A549 (cell line): Measurements from ENCODE around the gene SSNA1.

Experiments used
- HOXB5 ChIP-seq: fragments of 250-450 bp; sonication (Bioruptor Pico); IDR thresholded peaks from 2 replicates; pipeline ENCODE4 v1.5.0; 2020; ENCODE audit warnings: mild to moderate bottlenecking, moderate library complexity
- POLR2A ChIP-seq: IDR thresholded peaks from 2 replicates; pipeline ENCODE4 v1.6.1; 2012; ENCODE audit warnings: mild to moderate bottlenecking, low read length
- RAD21 ChIP-seq, 2 experiments: fragments of >200 bp in 1 of 2; sonication (Bioruptor Twin) in 1 of 2; formaldehyde crosslinking in 1 of 2; IDR thresholded peaks in 1 of 2; conservative IDR thresholded peaks in 1 of 2; 2 replicates in 1 of 2; 3 replicates in 1 of 2; pipeline ENCODE4 v1.6.1; 2012 to 2018; ENCODE audit warnings: inconsistent platforms in 1 of 2
- TF ChIP-seq, protein P1 (sequence below): fragments of >200 bp; sonication (Bioruptor Twin); formaldehyde crosslinking; IDR thresholded peaks from 3 replicates; pipeline ENCODE4 v1.5.1; 2016

DNA sequence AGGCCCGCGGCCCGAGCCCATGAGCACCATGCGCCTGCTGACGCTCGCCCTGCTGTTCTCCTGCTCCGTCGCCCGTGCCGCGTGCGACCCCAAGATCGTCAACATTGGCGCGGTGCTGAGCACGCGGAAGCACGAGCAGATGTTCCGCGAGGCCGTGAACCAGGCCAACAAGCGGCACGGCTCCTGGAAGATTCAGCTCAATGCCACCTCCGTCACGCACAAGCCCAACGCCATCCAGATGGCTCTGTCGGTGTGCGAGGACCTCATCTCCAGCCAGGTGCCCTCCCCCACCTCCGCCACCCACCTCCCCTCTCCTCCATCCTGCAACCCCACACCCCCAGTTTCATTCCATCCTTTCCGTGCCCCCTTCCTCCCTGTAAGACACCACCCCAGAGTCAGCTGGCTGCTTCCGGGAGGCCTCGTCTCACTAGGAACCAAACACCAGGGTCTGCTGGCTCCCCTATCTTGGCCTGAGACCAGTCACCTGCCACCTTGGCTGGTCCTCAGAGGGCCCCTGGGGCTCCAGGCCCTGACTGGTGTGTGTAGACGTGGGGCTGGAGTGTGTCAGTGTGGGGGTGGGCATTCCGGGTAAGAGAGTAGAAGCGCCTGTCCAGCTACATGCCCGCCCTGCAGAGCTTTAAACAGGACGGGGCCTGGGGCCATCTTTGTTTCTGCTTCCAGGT lies 48.9 kb upstream of the SSNA1 start:
- TF ChIP-seq HOXB5 (CRISPR knock-in tag), result no peak
- TF ChIP-seq, protein P1, sequence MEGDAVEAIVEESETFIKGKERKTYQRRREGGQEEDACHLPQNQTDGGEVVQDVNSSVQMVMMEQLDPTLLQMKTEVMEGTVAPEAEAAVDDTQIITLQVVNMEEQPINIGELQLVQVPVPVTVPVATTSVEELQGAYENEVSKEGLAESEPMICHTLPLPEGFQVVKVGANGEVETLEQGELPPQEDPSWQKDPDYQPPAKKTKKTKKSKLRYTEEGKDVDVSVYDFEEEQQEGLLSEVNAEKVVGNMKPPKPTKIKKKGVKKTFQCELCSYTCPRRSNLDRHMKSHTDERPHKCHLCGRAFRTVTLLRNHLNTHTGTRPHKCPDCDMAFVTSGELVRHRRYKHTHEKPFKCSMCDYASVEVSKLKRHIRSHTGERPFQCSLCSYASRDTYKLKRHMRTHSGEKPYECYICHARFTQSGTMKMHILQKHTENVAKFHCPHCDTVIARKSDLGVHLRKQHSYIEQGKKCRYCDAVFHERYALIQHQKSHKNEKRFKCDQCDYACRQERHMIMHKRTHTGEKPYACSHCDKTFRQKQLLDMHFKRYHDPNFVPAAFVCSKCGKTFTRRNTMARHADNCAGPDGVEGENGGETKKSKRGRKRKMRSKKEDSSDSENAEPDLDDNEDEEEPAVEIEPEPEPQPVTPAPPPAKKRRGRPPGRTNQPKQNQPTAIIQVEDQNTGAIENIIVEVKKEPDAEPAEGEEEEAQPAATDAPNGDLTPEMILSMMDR, result no peak
- no peak for TF ChIP-seq POLR2A
- TF ChIP-seq RAD21 (conservative IDR thresholded peaks at IDR 0.05 in 1 of 2, IDR thresholded peaks at IDR 0.05 in 1 of 2), result no peak
